Body of pancreas (tissue), 4 donors: ENCODE data around the gene MKS1. TPM values are rescaled to one million over a fixed set of nuclear protein-coding genes. Genes with fewer than 3 reads are reported as not detected.

Experiments used
- ATAC-seq: fragments of 150-250 bp; one replicate; pipeline ENCODE4 v1.9.1; 2016
- DNase-seq, 4 donors: peaks; one replicate each; pipeline ENCODE4 v3.0.0-alpha.2; 2019
- H3K27ac ChIP-seq, 4 donors: fragments of 200-600 bp; sonication (generic); 1 replicate in 3 of 4; 2 replicates in 1 of 4; pipeline versions ENCODE4 v1.5.1 to v1.6.1; 2016 to 2019; ENCODE audit warnings: mild to moderate bottlenecking in 1 of 4, mixed read lengths in 1 of 4, moderate library complexity in 1 of 4
- H3K27me3 ChIP-seq, 2 donors: fragments of 200-600 bp; sonication (generic); one replicate each; pipeline ENCODE4 v1.6.0; 2016; ENCODE audit warnings: mild to moderate bottlenecking in 1 of 2
- H3K36me3 ChIP-seq, 2 donors: fragments of 200-600 bp; sonication (generic); replicated peaks in 1 of 2; 2 replicates each; pipeline ENCODE4 v1.5.1; 2016; ENCODE audit warnings: low read depth in 2 of 2; ENCODE audit not compliant: insufficient read depth in 1 of 2
- H3K4me1 ChIP-seq: fragments of 200-600 bp; sonication (generic); one replicate; pipeline ENCODE4 v1.6.0; 2016
- H3K4me3 ChIP-seq, 2 donors: fragments of 200-600 bp; sonication (generic); 1 replicate in 1 of 2; 2 replicates in 1 of 2; pipeline ENCODE4 v1.5.1; 2016 to 2019
- H3K9me3 ChIP-seq, 3 donors: fragments of 200-600 bp; sonication (generic); 1 replicate in 2 of 3; 2 replicates in 1 of 3; pipeline ENCODE4 v1.5.1; 2016
- POLR2A ChIP-seq, 3 donors: fragments of 450-650 bp; IDR thresholded peaks; one replicate each; pipeline ENCODE4 v1.6.1; 2016; ENCODE audit warnings: antibody characterized with exemption in 3 of 3, mild to moderate bottlenecking in 2 of 3
- WGBS, 2 donors: methylation state at CpG; one replicate each; pipeline ENCODE4 v1.1.5; 2017; 5-methylcytosine and 5-hydroxymethylcytosine counted together
- intact Hi-C: fragments of 100-400 bp; cut with DNase I; formaldehyde crosslinking; loops from one replicate; pipeline ENCODE4 v1.15.1; 2023
- total RNA-seq, 2 donors: library from RNA; depleted of rRNA; stranded (reverse); fragments of >200 nt; gene quantifications; one replicate each; pipeline ENCODE4 v1.1.0, GENCODE V29; 2016
- TF ChIP-seq, protein P1 (sequence below), 7 experiments: fragments of 450-650 bp in 4 of 7; fragments of 200-600 bp in 3 of 7; sonication (generic) in 3 of 7; IDR thresholded peaks; one replicate each; pipeline ENCODE4 v1.5.1; 2016 to 2019; ENCODE audit warnings: antibody characterized with exemption in 7 of 7

Gene MKS1
- total RNA-seq, 2 donors from 2014 or later: 14.2 to 15.0 TPM

DNA sequence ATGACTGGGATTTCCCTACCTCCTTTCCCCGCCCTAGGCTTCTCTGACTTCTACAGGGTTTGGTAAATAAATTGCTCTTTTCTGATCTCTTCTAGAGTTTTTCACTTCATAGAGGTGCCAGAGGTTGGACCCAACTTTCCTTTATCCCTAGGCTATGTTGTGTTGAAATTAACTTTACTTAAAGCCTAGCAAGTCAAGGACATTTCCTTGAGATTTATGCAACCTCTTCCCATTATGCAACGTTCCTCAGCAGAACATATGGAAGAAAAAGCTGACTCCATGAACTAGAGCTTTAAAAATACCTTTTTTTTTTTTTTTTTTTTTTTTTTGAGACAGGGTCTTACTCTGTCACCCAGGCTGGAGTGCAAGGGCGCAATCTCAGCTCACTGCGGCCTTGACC, 46.2 kb upstream of the MKS1 start:
- TF ChIP-seq, protein P1, sequence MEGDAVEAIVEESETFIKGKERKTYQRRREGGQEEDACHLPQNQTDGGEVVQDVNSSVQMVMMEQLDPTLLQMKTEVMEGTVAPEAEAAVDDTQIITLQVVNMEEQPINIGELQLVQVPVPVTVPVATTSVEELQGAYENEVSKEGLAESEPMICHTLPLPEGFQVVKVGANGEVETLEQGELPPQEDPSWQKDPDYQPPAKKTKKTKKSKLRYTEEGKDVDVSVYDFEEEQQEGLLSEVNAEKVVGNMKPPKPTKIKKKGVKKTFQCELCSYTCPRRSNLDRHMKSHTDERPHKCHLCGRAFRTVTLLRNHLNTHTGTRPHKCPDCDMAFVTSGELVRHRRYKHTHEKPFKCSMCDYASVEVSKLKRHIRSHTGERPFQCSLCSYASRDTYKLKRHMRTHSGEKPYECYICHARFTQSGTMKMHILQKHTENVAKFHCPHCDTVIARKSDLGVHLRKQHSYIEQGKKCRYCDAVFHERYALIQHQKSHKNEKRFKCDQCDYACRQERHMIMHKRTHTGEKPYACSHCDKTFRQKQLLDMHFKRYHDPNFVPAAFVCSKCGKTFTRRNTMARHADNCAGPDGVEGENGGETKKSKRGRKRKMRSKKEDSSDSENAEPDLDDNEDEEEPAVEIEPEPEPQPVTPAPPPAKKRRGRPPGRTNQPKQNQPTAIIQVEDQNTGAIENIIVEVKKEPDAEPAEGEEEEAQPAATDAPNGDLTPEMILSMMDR (IDR thresholded peaks at IDR 0.05): no peak
- H3K9me3 ChIP-seq: no peaks in the 10 kb centered on the region
- H3K4me3 ChIP-seq: no peak overlapping the region
- H3K27ac ChIP-seq: no peak overlapping the region
- 76 to 86% methylated on average over 4 of the region's 4 CpGs for WGBS, 2 donors
- no peaks in the 10 kb centered on the region for H3K4me1 ChIP-seq
- no peak for DNase-seq
- H3K36me3 ChIP-seq: no peaks in the 10 kb centered on the region
- ATAC-seq: no peak
- H3K27me3 ChIP-seq: no peaks in the 10 kb centered on the region
- intact Hi-C loops: no loop called here

DNA sequence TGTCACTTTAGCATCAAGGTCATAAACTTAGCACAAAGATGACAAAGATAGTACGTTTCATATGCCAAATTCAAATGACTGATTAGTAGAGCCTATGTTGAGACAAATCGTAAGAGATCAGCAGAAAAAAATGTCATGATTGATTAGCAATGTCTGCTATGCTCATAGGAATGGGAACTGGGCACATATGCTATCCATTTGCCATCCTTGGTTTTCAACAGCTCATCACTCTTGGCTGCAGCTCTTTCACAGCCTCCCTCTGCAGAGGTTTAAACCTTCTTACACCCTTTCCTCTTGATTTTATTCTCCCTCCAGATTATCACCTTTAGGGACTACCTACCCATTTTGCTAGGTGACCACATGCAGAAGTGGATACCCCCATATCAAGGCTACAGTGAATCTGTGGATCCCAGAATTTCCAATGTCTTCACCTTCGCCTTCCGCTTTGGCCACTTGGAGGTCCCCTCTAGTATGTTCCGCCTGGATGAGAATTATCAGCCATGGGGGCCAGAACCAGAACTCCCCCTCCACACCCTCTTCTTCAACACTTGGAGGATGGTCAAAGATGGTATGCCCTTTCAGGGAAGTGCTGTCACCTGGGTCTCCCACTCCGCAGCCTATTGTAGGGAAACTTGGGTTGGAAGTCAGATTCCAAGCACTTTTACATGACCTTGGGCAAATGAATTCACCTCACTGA, 45.5 kb upstream of the MKS1 start:
- no peaks in the 10 kb centered on the region for H3K27me3 ChIP-seq
- H3K9me3 ChIP-seq: no peaks in the 10 kb centered on the region
- whole genome bisulfite sequencing, 2 donors: 60 to 64% methylated on average over 6 of the region's 6 CpGs
- no peaks in the 10 kb centered on the region for H3K4me1 ChIP-seq
- H3K27ac ChIP-seq: no peak overlapping the region
- no peaks in the 10 kb centered on the region for H3K36me3 ChIP-seq
- ATAC-seq (no peak), DNase-seq (no peak)
- H3K4me3 ChIP-seq: no peak overlapping the region
- intact Hi-C loops: no loop called here
- TF ChIP-seq POLR2A (IDR thresholded peaks at IDR 0.05): no peak
- TF ChIP-seq, protein P1 (IDR thresholded peaks at IDR 0.05): no peak

DNA sequence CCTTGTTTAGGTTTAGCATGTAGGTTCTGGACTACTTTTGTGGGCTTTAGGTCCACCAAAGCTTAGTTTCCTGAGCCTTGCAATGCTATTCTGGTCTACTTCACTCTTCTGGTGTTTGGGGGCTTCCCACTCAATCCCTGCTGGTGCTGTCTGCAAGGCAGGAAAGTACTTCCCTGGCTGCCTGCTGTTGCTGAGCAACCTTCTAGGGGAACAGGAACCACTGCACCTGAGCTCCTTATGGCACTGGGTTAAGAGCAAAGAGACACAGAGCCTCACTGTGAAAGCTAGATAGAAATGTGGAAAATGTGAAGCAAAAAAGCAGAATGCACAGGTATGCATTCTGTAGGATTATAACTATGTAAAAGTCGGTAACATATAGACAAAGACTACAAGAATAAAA, 44.7 kb upstream of the MKS1 start:
- intact Hi-C loops: no loop called here
- H3K27ac ChIP-seq: no peak overlapping the region
- no peak overlapping the region for H3K4me3 ChIP-seq
- no peaks in the 10 kb centered on the region for H3K9me3 ChIP-seq
- H3K4me1 ChIP-seq: no peaks in the 10 kb centered on the region
- no peak for TF ChIP-seq POLR2A (IDR thresholded peaks at IDR 0.05)
- TF ChIP-seq, protein P1 (IDR thresholded peaks at IDR 0.05): no peak
- 25 to 64% methylated on average over 1 of the region's 1 CpG for WGBS, 2 donors
- H3K27me3 ChIP-seq: no peaks in the 10 kb centered on the region
- DNase-seq (peak in 1 of 4 donors; percentile 28), ATAC-seq (no peak)
- H3K36me3 ChIP-seq: no peaks in the 10 kb centered on the region

DNA sequence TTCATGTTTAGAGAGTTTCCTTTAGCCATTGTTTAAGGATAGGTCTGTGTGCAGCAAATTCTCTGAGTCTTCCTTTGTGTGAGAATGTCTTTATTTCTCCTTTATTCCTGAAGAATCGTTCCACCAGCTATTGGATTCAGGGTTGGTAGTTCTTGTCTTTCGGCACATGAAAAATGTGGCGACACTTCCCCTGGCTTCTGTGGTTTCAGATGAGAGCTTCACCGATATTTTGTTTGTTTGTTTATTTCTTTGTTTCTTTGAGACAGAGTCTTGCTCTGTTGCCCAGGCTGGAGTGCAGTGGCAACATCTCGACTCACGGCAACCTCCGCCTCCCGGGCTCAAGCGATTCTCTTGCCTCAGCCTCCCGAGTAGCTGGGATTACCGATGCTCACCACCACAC, 43.1 kb upstream of the MKS1 start:
- ATAC-seq: no peak

More for the DNA sequence above, 43.1 kb upstream of the MKS1 start:
- H3K9me3 ChIP-seq: no peaks in the 10 kb centered on the region
- no peaks in the 10 kb centered on the region for H3K27me3 ChIP-seq
- no peak overlapping the region for H3K27ac ChIP-seq
- H3K4me3 ChIP-seq: no peak overlapping the region
- WGBS, 2 donors: 80 to 82% methylated on average over 11 of the region's 11 CpGs
- no peaks in the 10 kb centered on the region for H3K36me3 ChIP-seq
- DNase-seq: no peak
- H3K4me1 ChIP-seq: no peaks in the 10 kb centered on the region
- intact Hi-C loops: no loop called here
- TF ChIP-seq POLR2A (IDR thresholded peaks at IDR 0.05): no peak
- TF ChIP-seq, protein P1 (IDR thresholded peaks at IDR 0.05): no peak
